Measurements from ENCODE around the gene ATL1.
A peak's percentile ranks its signal among the peaks of the same experiment; 100 is the strongest.
"Not testable (repeated sequence)": the region's sequence is repeated elsewhere in the genome, so short reads cannot be mapped to it uniquely, and the experiment has no call there.

Gene ATL1

GRCh38 chr14:50656776-50657175, 96.8 kb downstream of the ATL1 start:
- Histone ChIP-seq H3K4me1 (ENCODE audit: control insufficient read depth, insufficient read depth, low read length) (no peaks in the 10 kb centered on the region), H3K4me3 (ENCODE audit: low read length in 2 of 2) (no peak overlapping the region), H3K27me3 (ENCODE audit: control insufficient read depth in 1 of 2, insufficient read depth in 2 of 2, low read length in 2 of 2) (no peaks in the 10 kb centered on the region), H3K9ac (ENCODE audit: low read length in 2 of 2) (no peak overlapping the region), H3K36me3 (ENCODE audit: control insufficient read depth in 2 of 2, insufficient read depth in 2 of 2, low read length in 2 of 2) (no peaks in the 10 kb centered on the region), H3K27ac (ENCODE audit: low read length) (no peak overlapping the region), H3K9me3 (ENCODE audit: control insufficient read depth in 2 of 2, low read length in 2 of 2) (no peaks in the 10 kb centered on the region)

GRCh38 chr14:50657753-50658152, 97.8 kb downstream of the ATL1 start:
- H3K27ac ChIP-seq (ENCODE audit: low read length): no peak overlapping the region
- no peaks in the 10 kb centered on the region for H3K27me3 ChIP-seq (ENCODE audit: control insufficient read depth in 1 of 2, insufficient read depth in 2 of 2, low read length in 2 of 2)
- H3K9me3 ChIP-seq (ENCODE audit: control insufficient read depth in 2 of 2, low read length in 2 of 2): no peaks in the 10 kb centered on the region
- no peaks in the 10 kb centered on the region for H3K36me3 ChIP-seq (ENCODE audit: control insufficient read depth in 2 of 2, insufficient read depth in 2 of 2, low read length in 2 of 2)
- H3K4me3 ChIP-seq (ENCODE audit: low read length in 2 of 2): no peak overlapping the region
- no peaks in the 10 kb centered on the region for H3K4me1 ChIP-seq (ENCODE audit: control insufficient read depth, insufficient read depth, low read length)
- H3K9ac ChIP-seq (ENCODE audit: low read length in 2 of 2): peak overlapping the region in 1 of 2 donors; percentile 12

- no peaks in the 10 kb centered on the region for H3K4me1 ChIP-seq (ENCODE audit: control insufficient read depth, insufficient read depth, low read length)
- peak overlapping the region in 1 of 2 donors; percentile 12 for H3K9ac ChIP-seq (ENCODE audit: low read length in 2 of 2)
These were observed 98.3 kb downstream of the ATL1 start for GRCh38 chr14:50658203-50658602.

GRCh38 chr14:50659327-50659974, 99.5 kb downstream of the ATL1 start:
- H3K9ac ChIP-seq (ENCODE audit: low read length in 2 of 2): no peak overlapping the region
- H3K4me1 ChIP-seq (ENCODE audit: control insufficient read depth, insufficient read depth, low read length): no peaks in the 10 kb centered on the region
- no peak overlapping the region for H3K27ac ChIP-seq (ENCODE audit: low read length)
- no peaks in the 10 kb centered on the region for H3K36me3 ChIP-seq (ENCODE audit: control insufficient read depth in 2 of 2, insufficient read depth in 2 of 2, low read length in 2 of 2)
- H3K27me3 ChIP-seq (ENCODE audit: control insufficient read depth in 1 of 2, insufficient read depth in 2 of 2, low read length in 2 of 2): no peaks in the 10 kb centered on the region
- no peak overlapping the region for H3K4me3 ChIP-seq (ENCODE audit: low read length in 2 of 2)
- H3K9me3 ChIP-seq (ENCODE audit: control insufficient read depth in 2 of 2, low read length in 2 of 2): no peaks in the 10 kb centered on the region

More at GRCh38 chr14:50658203-50658602, 98.3 kb downstream of the ATL1 start:
- Histone ChIP-seq H3K9me3 (ENCODE audit: control insufficient read depth in 2 of 2, low read length in 2 of 2) (no peaks in the 10 kb centered on the region), H3K36me3 (ENCODE audit: control insufficient read depth in 2 of 2, insufficient read depth in 2 of 2, low read length in 2 of 2) (no peaks in the 10 kb centered on the region), H3K27me3 (ENCODE audit: control insufficient read depth in 1 of 2, insufficient read depth in 2 of 2, low read length in 2 of 2) (no peaks in the 10 kb centered on the region), H3K4me3 (ENCODE audit: low read length in 2 of 2) (peak overlapping the region in 1 of 2 donors; percentile 3), H3K27ac (ENCODE audit: low read length) (no peak overlapping the region)

GRCh38 chr14:50664579-50664978, 104.6 kb downstream of the ATL1 start:
- H3K27ac ChIP-seq (ENCODE audit: low read length); H3K27me3 ChIP-seq (ENCODE audit: control insufficient read depth in 1 of 2, insufficient read depth in 2 of 2, low read length in 2 of 2); H3K9me3 ChIP-seq (ENCODE audit: control insufficient read depth in 2 of 2, low read length in 2 of 2); H3K4me1 ChIP-seq (ENCODE audit: control insufficient read depth, insufficient read depth, low read length); H3K4me3 ChIP-seq (ENCODE audit: low read length in 2 of 2); H3K36me3 ChIP-seq (ENCODE audit: control insufficient read depth in 2 of 2, insufficient read depth in 2 of 2, low read length in 2 of 2); H3K9ac ChIP-seq (ENCODE audit: low read length in 2 of 2): not testable (repeated sequence)

GRCh38 chr14:50665300-50665699, 105.4 kb downstream of the ATL1 start:
- H3K27ac ChIP-seq (ENCODE audit: low read length); H3K9me3 ChIP-seq (ENCODE audit: control insufficient read depth in 2 of 2, low read length in 2 of 2); H3K4me3 ChIP-seq (ENCODE audit: low read length in 2 of 2); H3K36me3 ChIP-seq (ENCODE audit: control insufficient read depth in 2 of 2, insufficient read depth in 2 of 2, low read length in 2 of 2); H3K27me3 ChIP-seq (ENCODE audit: control insufficient read depth in 1 of 2, insufficient read depth in 2 of 2, low read length in 2 of 2); H3K4me1 ChIP-seq (ENCODE audit: control insufficient read depth, insufficient read depth, low read length); H3K9ac ChIP-seq (ENCODE audit: low read length in 2 of 2): not testable (repeated sequence)

GRCh38 chr14:50666772-50667683, 107.1 kb downstream of the ATL1 start:
- Histone ChIP-seq H3K4me3 (ENCODE audit: low read length in 2 of 2) (peak overlapping the region; percentile 63 to 90), H3K4me1 (ENCODE audit: control insufficient read depth, insufficient read depth, low read length) (peaks cover 4% of the 10 kb centered on the region), H3K9ac (ENCODE audit: low read length in 2 of 2) (peak overlapping the region; percentile 89 to 96), H3K27ac (ENCODE audit: low read length) (peak overlapping the region; percentile 84), H3K27me3 (ENCODE audit: control insufficient read depth in 1 of 2, insufficient read depth in 2 of 2, low read length in 2 of 2) (no peaks in the 10 kb centered on the region), H3K36me3 (ENCODE audit: control insufficient read depth in 2 of 2, insufficient read depth in 2 of 2, low read length in 2 of 2) (peaks cover 0 to 3% of the 10 kb centered on the region in 2 donors), H3K9me3 (ENCODE audit: control insufficient read depth in 2 of 2, low read length in 2 of 2) (no peaks in the 10 kb centered on the region)

- peaks cover 0 to 3% of the 10 kb centered on the region in 2 donors for H3K36me3 ChIP-seq (ENCODE audit: control insufficient read depth in 2 of 2, insufficient read depth in 2 of 2, low read length in 2 of 2)
- peak overlapping the region; percentile 84 for H3K27ac ChIP-seq (ENCODE audit: low read length)
- peaks cover 4% of the 10 kb centered on the region for H3K4me1 ChIP-seq (ENCODE audit: control insufficient read depth, insufficient read depth, low read length)
- peak overlapping the region; percentile 63 to 90 for H3K4me3 ChIP-seq (ENCODE audit: low read length in 2 of 2)
- H3K27me3 ChIP-seq (ENCODE audit: control insufficient read depth in 1 of 2, insufficient read depth in 2 of 2, low read length in 2 of 2): no peaks in the 10 kb centered on the region
- H3K9ac ChIP-seq (ENCODE audit: low read length in 2 of 2): peak overlapping the region; percentile 89 to 96
- H3K9me3 ChIP-seq (ENCODE audit: control insufficient read depth in 2 of 2, low read length in 2 of 2): no peaks in the 10 kb centered on the region
These were observed 107.7 kb downstream of the ATL1 start for GRCh38 chr14:50667684-50667995.

- H3K27ac ChIP-seq (ENCODE audit: low read length): peak within 1 kb of the TSS; percentile 84
- H3K36me3 ChIP-seq (ENCODE audit: control insufficient read depth in 2 of 2, insufficient read depth in 2 of 2, low read length in 2 of 2): peaks cover 0 to 3% of the 10 kb centered on the region in 2 donors
- H3K4me1 ChIP-seq (ENCODE audit: control insufficient read depth, insufficient read depth, low read length): peaks cover 4% of the 10 kb centered on the region
- H3K27me3 ChIP-seq (ENCODE audit: control insufficient read depth in 1 of 2, insufficient read depth in 2 of 2, low read length in 2 of 2): no peaks in the 10 kb centered on the region
- no peaks in the 10 kb centered on the region for H3K9me3 ChIP-seq (ENCODE audit: control insufficient read depth in 2 of 2, low read length in 2 of 2)
- H3K9ac ChIP-seq (ENCODE audit: low read length in 2 of 2): peak within 1 kb of the TSS; percentile 91 to 96
- peak within 1 kb of the TSS; percentile 63 to 90 for H3K4me3 ChIP-seq (ENCODE audit: low read length in 2 of 2)
These were observed 108.3 kb downstream of the ATL1 start, which contains the start of gene SAV1 for GRCh38 chr14:50667996-50668825. TSS of gene SAV1 (minus strand) at chr14:50668306. CDS start at chr14:50667967, 339 bp downstream.

- Histone ChIP-seq H3K9me3 (ENCODE audit: control insufficient read depth in 2 of 2, low read length in 2 of 2) (no peaks in the 10 kb centered on the region), H3K4me3 (ENCODE audit: low read length in 2 of 2) (peak overlapping the region; percentile 63 to 90), H3K27ac (ENCODE audit: low read length) (peak overlapping the region; percentile 84), H3K27me3 (ENCODE audit: control insufficient read depth in 1 of 2, insufficient read depth in 2 of 2, low read length in 2 of 2) (no peaks in the 10 kb centered on the region), H3K4me1 (ENCODE audit: control insufficient read depth, insufficient read depth, low read length) (peaks cover 4% of the 10 kb centered on the region), H3K36me3 (ENCODE audit: control insufficient read depth in 2 of 2, insufficient read depth in 2 of 2, low read length in 2 of 2) (peaks cover 0 to 3% of the 10 kb centered on the region in 2 donors), H3K9ac (ENCODE audit: low read length in 2 of 2) (peak overlapping the region; percentile 91 to 96)
These were observed 108.8 kb downstream of the ATL1 start for GRCh38 chr14:50668826-50669143.

All from stomach smooth muscle (tissue), 2 donors.